GM18520 (cell line): ENCODE results near the gene CCDC28B.

Source experiments
- ATAC-seq: cut with Tn5 transposase; IDR thresholded peaks from one replicate; pipeline ENCODE4 v1.9.1; 2021; ENCODE audit not compliant: unreplicated experiment

CCDC28B gene

GRCh38 chr1:32249831-32250525 lies 49.6 kb downstream of the CCDC28B start:
- peak; percentile 36 for ATAC-seq

- ATAC-seq = no peak
These were observed 50.7 kb downstream of the CCDC28B start, which contains the start of gene LCK for GRCh38 chr1:32250893-32251716. LCK (plus strand) TSS chr1:32251265; CDS start chr1:32274330, 23,065 bp downstream.
